Esophagus (tissue), 2 donors: ENCODE results near the gene TNFRSF8. TPM values are rescaled to one million over a fixed set of nuclear protein-coding genes. Genes with fewer than 3 reads are reported as not detected.

Source experiments
- H3K27ac ChIP-seq, 2 donors: one replicate each; pipeline ENCODE4 v1.5.1; 2013; ENCODE audit warnings: low read depth in 2 of 2, mild to moderate bottlenecking in 2 of 2, inconsistent platforms in 1 of 2, low read length in 1 of 2, moderate library complexity in 1 of 2
- H3K27me3 ChIP-seq, 2 donors: one replicate each; pipeline ENCODE4 v1.6.1; 2013; ENCODE audit warnings: low read length in 2 of 2, control low read depth in 1 of 2, mild to moderate bottlenecking in 1 of 2; ENCODE audit not compliant: insufficient read depth in 2 of 2, control insufficient read depth in 1 of 2
- H3K36me3 ChIP-seq, 2 donors: one replicate each; pipeline ENCODE4 v1.6.1; 2013; ENCODE audit warnings: low read length in 1 of 2; ENCODE audit not compliant: control insufficient read depth in 2 of 2, insufficient read depth in 2 of 2
- H3K4me1 ChIP-seq, 2 donors: one replicate each; pipeline ENCODE4 v1.6.1; 2013; ENCODE audit warnings: low read length in 1 of 2; ENCODE audit not compliant: control insufficient read depth in 2 of 2, insufficient read depth in 2 of 2
- H3K4me3 ChIP-seq, 2 donors: one replicate each; pipeline ENCODE4 v1.5.1; 2013; ENCODE audit warnings: low read length in 2 of 2, mild to moderate bottlenecking in 2 of 2, low read depth in 1 of 2, moderate library complexity in 1 of 2
- H3K9me3 ChIP-seq, 2 donors: one replicate each; pipeline ENCODE4 v1.6.1; 2013; ENCODE audit warnings: mild to moderate bottlenecking in 2 of 2, low read depth in 1 of 2, low read length in 1 of 2, moderate library complexity in 1 of 2; ENCODE audit not compliant: control insufficient read depth in 2 of 2, insufficient read depth in 1 of 2
- WGBS, 2 donors: extraction: QIAGEN DNeasy Blood & Tissue Kit; methylation state at CpG; one replicate each; pipeline ENCODE4 v1.1.7; 2013; 5-methylcytosine and 5-hydroxymethylcytosine counted together
- polyA plus RNA-seq, 2 donors: library from polyadenylated mRNA; stranded (reverse); fragments of 200-250 nt; gene quantifications; one replicate each; pipeline ENCODE4 v1.2.3, GENCODE V29; 2013
- donor health status: healthy with polysubstance abuse.
- donor health status: Bipolar disorder and iron deficiency.

Gene TNFRSF8
- polyA plus RNA-seq, 2 donors: 0.14 TPM

DNA sequence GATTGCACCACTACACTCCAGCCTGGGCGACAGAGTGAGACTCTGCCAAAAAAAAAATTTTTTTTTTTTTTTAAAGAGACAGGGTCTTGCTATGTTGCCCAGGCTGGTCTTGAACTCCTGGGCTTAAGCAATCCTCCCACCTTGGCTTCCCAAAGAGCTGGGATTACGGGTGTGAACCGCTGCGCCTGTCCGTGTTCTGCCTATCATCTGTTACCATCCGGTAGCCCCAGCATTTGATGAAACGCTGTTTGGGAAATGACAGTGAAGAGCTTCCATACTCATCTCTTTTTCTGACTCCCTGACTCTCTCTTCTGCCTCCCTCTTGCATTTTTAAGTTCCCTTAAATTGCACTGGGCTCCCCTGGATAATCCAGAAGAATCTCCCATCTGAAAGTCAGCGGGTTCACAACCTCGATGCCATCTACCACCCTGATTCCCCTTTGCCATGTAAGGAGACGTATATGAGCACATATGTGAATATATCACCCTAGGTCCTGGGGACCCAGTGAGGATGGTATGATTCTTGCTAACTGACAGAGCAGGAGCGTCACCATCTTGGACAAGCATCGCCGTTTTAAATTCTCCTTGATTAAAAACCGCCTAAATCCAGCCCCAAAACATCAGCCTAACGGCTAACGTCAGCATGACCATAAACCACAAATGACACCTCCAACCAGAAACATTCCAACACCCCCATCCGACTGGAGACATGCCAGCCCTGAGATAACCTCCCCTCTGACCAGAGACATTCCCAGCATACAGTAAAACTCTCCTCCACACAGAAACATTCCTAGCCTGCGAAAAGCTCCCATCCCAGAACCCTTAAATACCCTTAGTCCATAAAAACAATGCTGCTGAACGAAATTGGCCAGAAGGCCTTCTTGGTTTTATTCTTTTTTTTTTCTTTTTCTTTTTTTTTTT, 12.4 kb downstream of the TNFRSF8 start:
- Histone ChIP-seq H3K9me3 (no peaks in the 10 kb centered on the region), H3K36me3 (no peaks in the 10 kb centered on the region), H3K27me3 (no peaks in the 10 kb centered on the region), H3K27ac (no peak overlapping the region), H3K4me1 (no peaks in the 10 kb centered on the region), H3K4me3 (no peak overlapping the region)
- WGBS, 2 donors: 76 to 79% methylated on average over 19 of the region's 19 CpGs

DNA sequence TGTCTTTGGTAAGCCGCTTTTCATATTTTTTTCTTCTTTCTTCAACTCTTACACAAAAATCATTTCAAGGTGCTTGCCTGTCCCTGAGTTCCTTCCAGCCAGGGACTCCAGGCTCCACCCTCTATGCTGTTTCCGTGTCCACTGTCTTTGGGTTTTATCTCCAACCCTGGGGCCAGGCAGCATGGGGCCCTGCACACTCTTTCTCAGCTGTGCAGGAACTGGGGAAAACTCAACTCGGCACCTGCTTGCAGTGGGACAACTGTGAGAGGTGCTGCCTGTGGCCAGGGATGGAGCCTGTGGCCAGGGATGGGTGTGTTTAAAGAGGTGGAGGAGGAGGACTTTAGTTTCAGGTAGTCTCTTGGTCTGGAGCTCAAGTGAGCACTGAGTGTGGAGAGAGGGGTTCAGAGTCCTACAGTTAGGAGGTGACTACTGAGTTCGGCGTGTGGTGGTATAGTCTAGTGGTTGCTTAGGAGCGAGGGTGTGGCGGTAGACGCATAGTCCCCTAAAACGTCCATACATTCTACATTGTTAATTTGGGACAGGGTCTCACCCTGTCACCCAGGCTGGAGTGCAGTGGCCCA, 13.4 kb downstream of the TNFRSF8 start:
- H3K9me3 ChIP-seq: no peaks in the 10 kb centered on the region
- H3K4me3 ChIP-seq: no peak overlapping the region
- H3K4me1 ChIP-seq: no peaks in the 10 kb centered on the region
- H3K36me3 ChIP-seq: no peaks in the 10 kb centered on the region
- H3K27ac ChIP-seq: no peak overlapping the region
- no peaks in the 10 kb centered on the region for H3K27me3 ChIP-seq
- WGBS, 2 donors: 79 to 81% methylated on average over 9 of the region's 9 CpGs

DNA sequence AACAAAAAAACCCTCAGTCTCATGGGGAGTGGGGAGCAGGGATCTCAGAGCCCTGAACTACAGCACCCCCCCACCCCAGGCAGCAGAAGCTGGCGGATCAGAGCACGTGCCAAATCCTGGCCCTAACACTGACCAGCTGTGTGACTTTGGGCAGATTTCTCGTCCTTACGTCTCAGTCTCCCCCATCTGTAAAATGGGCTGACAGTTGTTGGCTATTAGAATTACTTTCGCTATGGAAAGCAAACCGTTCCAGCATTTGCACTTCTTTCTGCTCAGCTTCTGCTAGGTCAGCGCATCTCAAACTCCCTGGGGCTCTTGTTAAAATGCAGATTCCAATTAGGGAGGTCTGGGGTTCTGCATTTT, 15.5 kb downstream of the TNFRSF8 start:
- Histone ChIP-seq H3K9me3 (no peaks in the 10 kb centered on the region), H3K4me1 (no peaks in the 10 kb centered on the region), H3K36me3 (no peaks in the 10 kb centered on the region), H3K27ac (no peak overlapping the region), H3K27me3 (no peaks in the 10 kb centered on the region), H3K4me3 (no peak overlapping the region)
- WGBS, 2 donors: 53 to 56% methylated on average over 7 of the region's 7 CpGs

DNA sequence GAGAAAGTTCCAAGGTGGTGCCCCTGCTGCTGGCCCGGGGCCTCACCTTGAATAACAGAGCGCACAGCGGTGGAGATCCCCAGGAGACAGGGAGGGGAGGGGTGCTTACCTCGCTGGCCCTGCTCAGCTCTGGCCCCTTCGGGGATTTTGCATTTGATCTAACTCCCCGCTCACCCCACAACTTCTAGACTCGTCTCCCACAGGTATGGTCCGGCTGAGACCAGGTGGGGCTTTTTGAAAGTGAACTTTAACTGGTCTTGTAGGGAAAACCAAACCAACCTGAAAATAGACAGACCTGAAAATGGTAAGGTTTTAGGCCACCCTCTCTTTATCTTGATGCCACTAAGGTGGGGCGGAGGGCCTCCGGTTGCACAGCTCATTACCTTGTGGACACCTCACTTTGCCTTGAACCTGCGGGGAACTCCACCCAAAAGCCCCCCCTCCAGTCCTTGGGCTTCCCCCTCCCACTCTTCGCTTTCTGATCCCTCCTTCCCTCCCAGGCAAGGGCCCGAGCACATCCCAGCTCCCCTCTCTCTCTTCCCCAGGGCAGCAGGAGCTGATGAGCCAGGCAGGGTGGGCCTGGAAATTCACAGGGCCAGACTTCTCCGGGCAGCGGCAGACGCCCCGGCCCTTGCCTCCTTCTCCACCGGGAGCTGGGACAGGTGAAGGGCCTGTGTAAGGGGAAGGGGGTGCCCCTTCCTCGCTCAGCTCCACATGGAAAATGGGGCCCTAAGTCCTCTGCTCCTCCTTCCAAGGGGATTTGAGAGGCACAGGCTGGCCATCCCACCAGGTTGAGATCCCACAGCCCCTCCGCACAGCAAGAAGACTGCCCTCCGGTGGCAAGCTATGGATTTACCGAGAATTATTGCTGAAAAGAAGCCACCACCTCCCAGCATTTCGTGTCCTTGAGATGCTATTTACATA, 16.1 kb downstream of the TNFRSF8 start:
- no peaks in the 10 kb centered on the region for H3K4me1 ChIP-seq
- no peaks in the 10 kb centered on the region for H3K9me3 ChIP-seq
- WGBS, 2 donors: 30 to 31% methylated on average over 23 of the region's 23 CpGs
- no peaks in the 10 kb centered on the region for H3K27me3 ChIP-seq
- no peaks in the 10 kb centered on the region for H3K36me3 ChIP-seq
- H3K4me3 ChIP-seq: no peak overlapping the region
- no peak overlapping the region for H3K27ac ChIP-seq

DNA sequence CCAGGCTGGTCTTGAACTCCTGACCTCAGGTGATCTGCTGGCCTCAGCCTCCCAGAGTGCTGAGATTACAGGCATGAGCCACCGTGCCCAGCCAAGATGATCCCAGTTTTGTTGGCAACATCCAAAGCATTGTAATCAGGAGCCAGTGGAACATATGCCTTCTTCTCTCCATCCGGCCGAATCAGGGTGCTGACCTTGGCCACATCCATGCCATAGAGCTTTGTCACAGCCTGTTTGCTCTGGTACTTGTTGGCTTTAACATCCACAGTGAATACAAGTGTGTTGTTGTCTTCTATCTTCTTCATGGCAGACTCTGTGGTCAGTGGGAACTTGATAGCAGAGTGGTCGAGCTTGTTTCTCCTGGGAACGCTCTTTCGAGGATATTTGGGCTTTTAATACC, 17.1 kb downstream of the TNFRSF8 start:
- Histone ChIP-seq H3K4me1 (no peaks in the 10 kb centered on the region), H3K27ac (no peak overlapping the region), H3K9me3 (no peaks in the 10 kb centered on the region), H3K4me3 (no peak overlapping the region), H3K27me3 (no peaks in the 10 kb centered on the region), H3K36me3 (no peaks in the 10 kb centered on the region)
- 67 to 77% methylated on average over 6 of the region's 6 CpGs for WGBS, 2 donors

DNA sequence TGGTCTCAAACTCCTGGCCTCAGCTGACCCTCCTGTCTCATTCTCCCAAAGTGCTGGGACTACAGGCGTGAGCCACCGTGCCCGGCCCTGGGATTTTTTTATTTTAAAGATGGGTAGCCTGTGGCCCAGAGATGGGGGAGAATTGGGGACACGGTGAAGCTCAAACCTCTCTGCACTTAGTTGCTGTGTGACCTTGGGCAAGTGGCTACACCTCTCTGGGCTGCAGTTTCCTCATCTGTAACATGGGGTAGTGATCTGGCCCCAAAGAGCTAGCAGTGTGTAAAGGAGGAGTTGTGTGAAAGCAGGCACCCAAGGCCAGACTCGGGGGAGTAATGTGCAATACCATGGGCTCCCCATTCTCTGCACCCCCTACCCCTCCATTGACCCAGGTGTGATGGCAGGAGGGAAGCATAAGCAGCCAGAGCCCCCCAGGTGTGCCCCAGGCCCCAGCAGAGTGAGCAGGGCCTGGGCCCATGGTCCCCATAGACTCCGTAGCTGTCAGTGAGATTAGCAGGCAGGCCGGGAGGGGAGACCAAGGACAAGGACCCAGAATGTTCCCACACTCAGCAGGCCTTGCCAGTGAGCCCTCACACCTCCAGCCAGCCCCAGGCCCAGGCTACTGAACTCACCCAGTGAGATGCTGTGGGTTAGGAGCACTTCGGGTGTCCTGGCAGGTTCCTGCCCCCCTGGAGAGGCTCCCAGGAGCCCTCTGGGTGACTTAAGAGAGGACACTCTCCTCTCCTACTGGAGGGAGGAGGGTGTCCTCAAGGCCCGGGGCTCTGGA, 17.9 kb downstream of the TNFRSF8 start:
- H3K9me3 ChIP-seq: no peaks in the 10 kb centered on the region
- H3K27ac ChIP-seq: no peak overlapping the region
- H3K4me3 ChIP-seq: no peak overlapping the region
- no peaks in the 10 kb centered on the region for H3K27me3 ChIP-seq
- WGBS, 2 donors: 93 to 96% methylated on average over 9 of the region's 9 CpGs
- no peaks in the 10 kb centered on the region for H3K4me1 ChIP-seq
- no peaks in the 10 kb centered on the region for H3K36me3 ChIP-seq

DNA sequence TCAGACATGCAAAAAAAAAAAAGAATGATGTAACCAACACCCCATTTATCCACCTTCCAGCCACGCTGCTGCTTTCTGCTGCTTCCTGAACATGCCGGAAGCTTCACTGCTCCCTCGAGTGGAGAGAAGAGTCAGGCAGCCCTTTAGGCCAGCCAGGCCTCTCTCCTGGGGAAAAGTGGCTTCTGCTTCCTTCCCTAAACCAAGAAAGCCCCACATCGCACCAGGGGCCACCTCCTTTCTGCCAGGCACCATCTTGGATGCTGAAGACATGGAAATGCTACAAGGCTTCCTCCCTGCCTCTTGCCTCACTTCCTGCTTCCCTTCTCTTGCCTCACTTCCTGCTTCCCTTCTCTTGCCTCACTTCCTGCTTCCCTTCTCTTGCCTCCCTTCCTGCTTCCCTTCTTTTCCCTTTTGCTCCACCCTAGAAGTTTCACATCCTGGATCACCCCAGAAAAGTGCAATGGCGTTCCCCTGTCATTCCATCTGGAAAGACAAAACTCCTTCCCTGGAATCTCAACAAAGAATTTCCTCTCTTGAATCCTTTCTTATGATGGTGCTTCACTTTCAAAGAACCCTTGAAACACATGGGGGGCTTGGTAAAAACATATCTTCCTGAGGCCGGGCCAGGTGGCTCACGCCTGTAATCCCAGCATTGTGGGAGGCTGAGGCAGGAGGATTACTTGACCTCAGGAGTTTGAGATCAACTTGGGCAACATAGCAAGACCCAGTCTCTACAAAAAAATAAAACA, 18.7 kb downstream of the TNFRSF8 start:
- Histone ChIP-seq H3K27ac (no peak overlapping the region), H3K36me3 (no peaks in the 10 kb centered on the region), H3K4me3 (no peak overlapping the region), H3K27me3 (no peaks in the 10 kb centered on the region), H3K9me3 (no peaks in the 10 kb centered on the region), H3K4me1 (no peaks in the 10 kb centered on the region)
- WGBS, 2 donors: 92 to 93% methylated on average over 7 of the region's 7 CpGs

DNA sequence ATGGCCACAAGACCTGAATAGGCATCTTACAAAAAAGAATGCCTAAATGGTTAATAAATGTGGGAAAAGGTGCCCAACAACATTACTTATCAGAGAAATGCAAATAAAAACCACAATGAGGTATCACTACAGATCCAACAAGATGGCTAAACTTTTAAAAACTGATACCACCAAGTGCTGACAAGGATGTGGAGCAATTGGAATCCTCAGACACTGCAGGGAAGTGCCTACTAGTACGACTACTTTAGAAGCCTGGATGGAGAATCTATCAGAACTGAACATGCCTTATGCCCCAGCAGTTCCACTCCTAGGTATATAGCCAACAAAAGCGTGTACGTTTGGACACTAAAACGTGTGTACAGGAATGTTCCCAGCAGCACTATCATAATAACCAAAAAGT, 19.9 kb downstream of the TNFRSF8 start:
- Histone ChIP-seq H3K9me3 (no peaks in the 10 kb centered on the region), H3K27me3 (no peaks in the 10 kb centered on the region)
- 88 to 89% methylated on average over 4 of the region's 4 CpGs for WGBS, 2 donors

More for the DNA sequence above, 19.9 kb downstream of the TNFRSF8 start:
- Histone ChIP-seq H3K4me1 (no peaks in the 10 kb centered on the region), H3K27ac (no peak overlapping the region), H3K36me3 (no peaks in the 10 kb centered on the region), H3K4me3 (no peak overlapping the region)
